Neural cell (in vitro differentiated cells): ENCODE measurements around the gene MED16. TPM values are rescaled to one million over a fixed set of nuclear protein-coding genes. Genes with fewer than 3 reads are reported as not detected.

Source experiments
- H2AFZ ChIP-seq: fragments of 200-600, 300-800 bp; sonication (generic), shearing (Covaris generic); 2 replicates; pipeline ENCODE4 v1.6.0; 2014; ENCODE audit warnings: low read depth, mild to moderate bottlenecking, antibody characterized with exemption, low read length, moderate library complexity
- H3F3A ChIP-seq: fragments of 200-600 bp; shearing (Covaris generic); 2 replicates; pipeline ENCODE4 v1.6.1; 2016; ENCODE audit warnings: mild to moderate bottlenecking, moderate library complexity, mixed read lengths, antibody characterized with exemption, low read length; ENCODE audit not compliant: insufficient read depth, poor library complexity, severe bottlenecking
- H3K27ac ChIP-seq: fragments of 200-600, 300-800 bp; sonication (generic), shearing (Covaris generic); 2 replicates; pipeline ENCODE4 v1.5.1; 2014; ENCODE audit warnings: mild to moderate bottlenecking, low read length, moderate library complexity
- H3K27me3 ChIP-seq: fragments of 300-800, 200-600 bp; sonication (generic), shearing (Covaris generic); 2 replicates; pipeline ENCODE4 v1.6.0; 2014; ENCODE audit warnings: mild to moderate bottlenecking, low read depth, low read length, moderate library complexity; ENCODE audit not compliant: insufficient read depth
- H3K36me3 ChIP-seq: fragments of 300-800, 200-600 bp; sonication (generic), shearing (Covaris generic); 2 replicates; pipeline ENCODE4 v1.5.1; 2014; ENCODE audit warnings: mild to moderate bottlenecking, antibody characterized with exemption, low read length, moderate library complexity; ENCODE audit not compliant: insufficient read depth
- H3K4me2 ChIP-seq: fragments of 300-800, 200-600 bp; sonication (generic), shearing (Covaris generic); 2 replicates; pipeline ENCODE4 v1.6.0; 2014; ENCODE audit warnings: mild to moderate bottlenecking, low read length
- H3K4me3 ChIP-seq: fragments of 300-800, 200-600 bp; sonication (generic), shearing (Covaris generic); 2 replicates; pipeline ENCODE4 v1.5.1; 2014; ENCODE audit warnings: mild to moderate bottlenecking, low read length, moderate library complexity
- H3K79me2 ChIP-seq: fragments of 200-600 bp; shearing (Covaris generic); replicated peaks from 2 replicates; pipeline ENCODE4 v1.6.0; 2014; ENCODE audit warnings: mild to moderate bottlenecking, low read length, moderate library complexity; ENCODE audit not compliant: insufficient read depth
- H3K9ac ChIP-seq: fragments of 300-800, 200-600 bp; sonication (generic), shearing (Covaris generic); 2 replicates; pipeline ENCODE4 v1.6.1; 2016; ENCODE audit warnings: mild to moderate bottlenecking, low read length, mixed read lengths
- H3K9me2 ChIP-seq: fragments of 200-600 bp; shearing (Covaris generic); 2 replicates; pipeline ENCODE4 v1.6.1; 2016; ENCODE audit warnings: mild to moderate bottlenecking, low read length, mixed read lengths; ENCODE audit not compliant: insufficient read depth
- H3K9me3 ChIP-seq: fragments of 200-600, 300-800 bp; sonication (generic), shearing (Covaris generic); 2 replicates; pipeline ENCODE4 v1.6.1; 2016; ENCODE audit warnings: mild to moderate bottlenecking, mixed run types, low read length, moderate library complexity, mixed read lengths
- H4K20me1 ChIP-seq: fragments of 200-600 bp; shearing (Covaris generic); 2 replicates; pipeline ENCODE4 v1.6.1; 2016; ENCODE audit warnings: mild to moderate bottlenecking, mixed run types; ENCODE audit not compliant: insufficient read depth
- EP300 ChIP-seq: fragments of 450-650 bp; conservative IDR thresholded peaks from 2 replicates; pipeline ENCODE4 v1.6.1; 2014; ENCODE audit warnings: antibody characterized with exemption, mild to moderate bottlenecking, moderate library complexity; ENCODE audit not compliant: poor library complexity, severe bottlenecking
- EZH2 ChIP-seq: fragments of 200-600, 300-800 bp; shearing (Covaris generic), sonication (generic); IDR thresholded peaks from 2 replicates; pipeline ENCODE4 v1.6.1; 2014; ENCODE audit warnings: antibody characterized with exemption, low read length, borderline replicate concordance, mild to moderate bottlenecking; ENCODE audit not compliant: insufficient read depth, poor library complexity, severe bottlenecking
- MXI1 ChIP-seq: fragments of 450-650 bp; conservative IDR thresholded peaks from 2 replicates; pipeline ENCODE4 v1.6.1; 2014; ENCODE audit warnings: antibody characterized with exemption, mild to moderate bottlenecking; ENCODE audit not compliant: poor library complexity, severe bottlenecking
- POLR2AphosphoS5 ChIP-seq: IDR thresholded peaks from 2 replicates; pipeline ENCODE4 v1.6.1; 2012
- RAD21 ChIP-seq: fragments of 450-650 bp; conservative IDR thresholded peaks from 2 replicates; pipeline ENCODE4 v1.6.1; 2014; ENCODE audit warnings: antibody characterized with exemption, mild to moderate bottlenecking, moderate library complexity
- SMC3 ChIP-seq: fragments of 450-650 bp; conservative IDR thresholded peaks from 2 replicates; pipeline ENCODE4 v1.6.1; 2014; ENCODE audit warnings: antibody characterized with exemption, mild to moderate bottlenecking, moderate library complexity; ENCODE audit not compliant: poor library complexity
- TAF1 ChIP-seq: IDR thresholded peaks from 2 replicates; pipeline ENCODE4 v1.6.1; 2012; ENCODE audit warnings: low read depth
- polyA plus RNA-seq: library from polyadenylated mRNA; depleted of rRNA; stranded (reverse); fragments of >200 nt; gene quantifications from 2 replicates; pipeline ENCODE4 v1.2.3, GENCODE V29; 2014
- TF ChIP-seq, protein P1 (sequence below): IDR thresholded peaks from 2 replicates; pipeline ENCODE4 v1.6.1; 2012; ENCODE audit warnings: borderline replicate concordance
- TF ChIP-seq, protein P2 (sequence below): fragments of 450-650 bp; IDR thresholded peaks from 2 replicates; pipeline ENCODE4 v1.5.1; 2014; ENCODE audit warnings: antibody characterized with exemption, mild to moderate bottlenecking, moderate library complexity; ENCODE audit not compliant: poor library complexity, severe bottlenecking

The MED16 gene
- polyA plus RNA-seq, 1 donor from 2014 or later: 13.3 TPM

DNA sequence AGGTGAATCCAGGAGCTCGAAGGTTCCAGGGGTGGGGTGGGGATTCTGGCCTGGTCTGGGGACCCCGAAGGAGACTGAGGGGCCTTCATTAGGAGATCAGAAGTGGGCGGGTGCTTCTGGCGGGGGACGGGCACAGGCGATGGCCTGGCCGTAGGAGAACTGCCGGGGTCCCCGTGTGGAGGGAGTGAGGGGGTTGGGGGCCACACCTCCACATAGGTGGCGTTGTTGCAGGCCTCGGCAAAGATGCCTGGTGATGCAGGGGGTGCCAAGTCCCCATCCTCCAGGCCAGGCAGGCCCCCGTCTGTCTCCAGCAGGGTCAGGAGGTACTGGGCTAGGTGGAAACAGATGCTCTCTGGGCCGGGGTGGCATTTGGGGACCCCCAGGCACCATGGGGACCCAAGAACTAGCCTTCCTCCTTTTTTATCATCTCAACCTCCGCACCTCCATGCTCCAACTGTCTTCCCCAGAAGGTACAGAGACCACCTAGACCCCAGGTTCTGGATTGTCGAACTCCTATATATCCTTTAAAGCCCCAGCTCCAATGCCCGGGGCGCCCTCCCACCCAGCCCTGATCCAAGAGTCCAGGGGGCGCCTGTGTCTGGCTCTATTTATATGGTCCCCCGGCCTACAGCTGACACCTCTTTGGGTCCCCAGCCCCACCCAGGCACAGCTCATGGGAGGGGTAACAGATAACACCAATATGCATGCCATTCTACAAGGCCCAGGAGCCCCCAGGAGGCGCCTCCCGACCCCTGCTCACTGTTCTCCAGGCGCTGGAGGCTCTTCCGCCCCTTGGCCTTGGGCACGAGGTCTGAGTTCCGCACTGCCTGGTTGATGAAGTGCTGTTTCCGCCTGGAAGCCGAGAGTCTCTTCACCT is 8.5 kb upstream of the MED16 start:
- Histone ChIP-seq H3K9me2 (no peaks in the 10 kb centered on the region), H3K9ac (no peak overlapping the region), H3K9me3 (no peaks in the 10 kb centered on the region), H3K27ac (no peak overlapping the region), H2AFZ (no peak overlapping the region), H3K4me3 (no peak overlapping the region), H3K36me3 (no peaks in the 10 kb centered on the region), H3K27me3 (no peaks in the 10 kb centered on the region), H3F3A (no peaks in the 10 kb centered on the region), H4K20me1 (no peaks in the 10 kb centered on the region), H3K79me2 (no peaks in the 10 kb centered on the region), H3K4me2 (no peak overlapping the region)
- no peak for TF ChIP-seq EZH2
- TF ChIP-seq, protein P1, sequence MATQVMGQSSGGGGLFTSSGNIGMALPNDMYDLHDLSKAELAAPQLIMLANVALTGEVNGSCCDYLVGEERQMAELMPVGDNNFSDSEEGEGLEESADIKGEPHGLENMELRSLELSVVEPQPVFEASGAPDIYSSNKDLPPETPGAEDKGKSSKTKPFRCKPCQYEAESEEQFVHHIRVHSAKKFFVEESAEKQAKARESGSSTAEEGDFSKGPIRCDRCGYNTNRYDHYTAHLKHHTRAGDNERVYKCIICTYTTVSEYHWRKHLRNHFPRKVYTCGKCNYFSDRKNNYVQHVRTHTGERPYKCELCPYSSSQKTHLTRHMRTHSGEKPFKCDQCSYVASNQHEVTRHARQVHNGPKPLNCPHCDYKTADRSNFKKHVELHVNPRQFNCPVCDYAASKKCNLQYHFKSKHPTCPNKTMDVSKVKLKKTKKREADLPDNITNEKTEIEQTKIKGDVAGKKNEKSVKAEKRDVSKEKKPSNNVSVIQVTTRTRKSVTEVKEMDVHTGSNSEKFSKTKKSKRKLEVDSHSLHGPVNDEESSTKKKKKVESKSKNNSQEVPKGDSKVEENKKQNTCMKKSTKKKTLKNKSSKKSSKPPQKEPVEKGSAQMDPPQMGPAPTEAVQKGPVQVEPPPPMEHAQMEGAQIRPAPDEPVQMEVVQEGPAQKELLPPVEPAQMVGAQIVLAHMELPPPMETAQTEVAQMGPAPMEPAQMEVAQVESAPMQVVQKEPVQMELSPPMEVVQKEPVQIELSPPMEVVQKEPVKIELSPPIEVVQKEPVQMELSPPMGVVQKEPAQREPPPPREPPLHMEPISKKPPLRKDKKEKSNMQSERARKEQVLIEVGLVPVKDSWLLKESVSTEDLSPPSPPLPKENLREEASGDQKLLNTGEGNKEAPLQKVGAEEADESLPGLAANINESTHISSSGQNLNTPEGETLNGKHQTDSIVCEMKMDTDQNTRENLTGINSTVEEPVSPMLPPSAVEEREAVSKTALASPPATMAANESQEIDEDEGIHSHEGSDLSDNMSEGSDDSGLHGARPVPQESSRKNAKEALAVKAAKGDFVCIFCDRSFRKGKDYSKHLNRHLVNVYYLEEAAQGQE: no peak
- TF ChIP-seq, protein P2, sequence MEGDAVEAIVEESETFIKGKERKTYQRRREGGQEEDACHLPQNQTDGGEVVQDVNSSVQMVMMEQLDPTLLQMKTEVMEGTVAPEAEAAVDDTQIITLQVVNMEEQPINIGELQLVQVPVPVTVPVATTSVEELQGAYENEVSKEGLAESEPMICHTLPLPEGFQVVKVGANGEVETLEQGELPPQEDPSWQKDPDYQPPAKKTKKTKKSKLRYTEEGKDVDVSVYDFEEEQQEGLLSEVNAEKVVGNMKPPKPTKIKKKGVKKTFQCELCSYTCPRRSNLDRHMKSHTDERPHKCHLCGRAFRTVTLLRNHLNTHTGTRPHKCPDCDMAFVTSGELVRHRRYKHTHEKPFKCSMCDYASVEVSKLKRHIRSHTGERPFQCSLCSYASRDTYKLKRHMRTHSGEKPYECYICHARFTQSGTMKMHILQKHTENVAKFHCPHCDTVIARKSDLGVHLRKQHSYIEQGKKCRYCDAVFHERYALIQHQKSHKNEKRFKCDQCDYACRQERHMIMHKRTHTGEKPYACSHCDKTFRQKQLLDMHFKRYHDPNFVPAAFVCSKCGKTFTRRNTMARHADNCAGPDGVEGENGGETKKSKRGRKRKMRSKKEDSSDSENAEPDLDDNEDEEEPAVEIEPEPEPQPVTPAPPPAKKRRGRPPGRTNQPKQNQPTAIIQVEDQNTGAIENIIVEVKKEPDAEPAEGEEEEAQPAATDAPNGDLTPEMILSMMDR: no peak
- no peak for TF ChIP-seq POLR2AphosphoS5
- TF ChIP-seq RAD21: no peak
- TF ChIP-seq EP300: no peak
- no peak for TF ChIP-seq TAF1
- TF ChIP-seq SMC3: no peak
- TF ChIP-seq MXI1: no peak

DNA sequence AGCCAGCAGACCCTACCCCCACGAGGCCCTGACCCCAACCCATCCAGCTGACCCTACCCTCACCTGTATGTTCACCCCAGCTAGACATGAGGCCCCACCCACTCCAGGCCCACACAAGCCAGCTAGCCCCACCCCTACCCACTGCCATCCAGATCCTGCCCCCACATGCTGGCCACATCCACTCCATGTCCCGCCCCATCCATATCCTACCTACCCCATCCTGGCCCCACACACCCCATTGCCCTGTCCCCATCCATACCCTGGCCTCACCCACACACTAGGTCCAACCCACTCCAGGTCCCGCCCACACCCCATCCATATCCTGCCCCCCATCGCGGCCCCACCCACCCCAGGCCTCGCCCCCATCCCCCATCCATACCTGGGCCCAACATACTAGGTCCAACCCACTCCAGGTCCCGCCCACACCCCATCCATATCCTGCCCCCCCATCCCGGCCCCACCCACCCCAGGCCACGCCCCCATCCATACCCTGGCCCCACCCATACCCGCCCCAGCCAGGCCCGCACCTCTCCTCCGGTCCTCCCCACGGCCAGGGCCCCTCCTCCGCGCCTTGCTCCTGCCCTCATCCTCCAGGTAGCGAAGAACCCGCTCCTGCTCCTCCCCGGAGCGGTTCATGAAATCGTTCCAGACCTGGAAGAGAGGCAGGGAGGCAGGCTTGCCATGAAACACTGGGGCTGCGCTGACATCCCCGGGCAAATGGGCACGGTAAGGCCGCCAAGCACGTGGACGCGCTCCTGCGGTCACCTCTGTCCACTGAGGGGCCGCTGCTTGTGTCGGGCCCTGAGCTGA is 7.5 kb upstream of the MED16 start:
- H3K9me3 ChIP-seq: no peaks in the 10 kb centered on the region
- no peak overlapping the region for H2AFZ ChIP-seq
- TF ChIP-seq EZH2 (no peak), EP300 (no peak), MXI1 (no peak), RAD21 (no peak)
- TF ChIP-seq, protein P1: no peak
- TF ChIP-seq, protein P2: no peak
- H3K36me3 ChIP-seq: no peaks in the 10 kb centered on the region
- no peak overlapping the region for H3K27ac ChIP-seq
- H3K4me3 ChIP-seq: no peak overlapping the region
- no peaks in the 10 kb centered on the region for H4K20me1 ChIP-seq
- H3K79me2 ChIP-seq: no peaks in the 10 kb centered on the region
- no peaks in the 10 kb centered on the region for H3F3A ChIP-seq
- no peak overlapping the region for H3K9ac ChIP-seq
- H3K4me2 ChIP-seq: no peak overlapping the region
- H3K27me3 ChIP-seq: no peaks in the 10 kb centered on the region
- H3K9me2 ChIP-seq: no peaks in the 10 kb centered on the region
